WI38 (cell line): Measurements from ENCODE around the gene HRK.

ENCODE experiments used
- H3K4me3 ChIP-seq: 2 replicates; pipeline ENCODE4 v1.5.1; 2011; ENCODE audit warnings: low read depth, mild to moderate bottlenecking, control low read depth, low read length
- TF ChIP-seq, protein P1 (sequence below): IDR thresholded peaks from 2 replicates; pipeline ENCODE4 v1.5.1; 2012; ENCODE audit warnings: low read depth, mild to moderate bottlenecking, control low read depth, low read length

The HRK gene

DNA sequence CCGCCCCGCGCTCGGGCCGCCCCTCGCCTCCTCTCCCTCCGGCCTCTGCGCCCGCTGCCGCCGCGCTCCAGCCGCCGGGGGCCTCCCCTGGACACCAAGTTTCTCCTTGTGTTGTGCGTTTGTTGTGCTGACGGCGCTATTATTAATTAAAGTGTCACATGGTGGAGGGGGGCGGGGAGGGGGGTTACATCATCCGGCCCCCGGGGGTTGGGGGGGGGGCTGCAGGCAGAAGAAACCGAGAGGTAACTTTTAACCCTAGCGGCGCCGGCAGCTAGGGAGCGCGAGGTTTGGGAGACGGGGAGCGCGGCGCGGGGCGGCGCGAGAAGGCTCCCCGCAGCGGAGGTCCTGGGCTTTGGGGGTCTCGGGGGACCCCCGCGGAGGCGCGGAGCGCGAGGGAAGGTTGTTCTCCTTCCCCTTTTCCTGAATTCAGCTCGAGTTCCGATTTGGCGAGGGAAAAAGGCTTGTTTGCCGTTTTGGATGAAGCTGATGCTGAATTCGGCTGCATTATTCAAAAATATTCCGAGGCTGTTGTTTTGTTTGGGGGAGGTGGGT lies at the start of gene HRK:
HRK (minus strand) TSS at position 117 of the 552 bp plus-strand sequence. CDS start 134 bp downstream, outside the sequence.
- H3K4me3 ChIP-seq: no peak within 1 kb of the TSS
- TF ChIP-seq, protein P1, sequence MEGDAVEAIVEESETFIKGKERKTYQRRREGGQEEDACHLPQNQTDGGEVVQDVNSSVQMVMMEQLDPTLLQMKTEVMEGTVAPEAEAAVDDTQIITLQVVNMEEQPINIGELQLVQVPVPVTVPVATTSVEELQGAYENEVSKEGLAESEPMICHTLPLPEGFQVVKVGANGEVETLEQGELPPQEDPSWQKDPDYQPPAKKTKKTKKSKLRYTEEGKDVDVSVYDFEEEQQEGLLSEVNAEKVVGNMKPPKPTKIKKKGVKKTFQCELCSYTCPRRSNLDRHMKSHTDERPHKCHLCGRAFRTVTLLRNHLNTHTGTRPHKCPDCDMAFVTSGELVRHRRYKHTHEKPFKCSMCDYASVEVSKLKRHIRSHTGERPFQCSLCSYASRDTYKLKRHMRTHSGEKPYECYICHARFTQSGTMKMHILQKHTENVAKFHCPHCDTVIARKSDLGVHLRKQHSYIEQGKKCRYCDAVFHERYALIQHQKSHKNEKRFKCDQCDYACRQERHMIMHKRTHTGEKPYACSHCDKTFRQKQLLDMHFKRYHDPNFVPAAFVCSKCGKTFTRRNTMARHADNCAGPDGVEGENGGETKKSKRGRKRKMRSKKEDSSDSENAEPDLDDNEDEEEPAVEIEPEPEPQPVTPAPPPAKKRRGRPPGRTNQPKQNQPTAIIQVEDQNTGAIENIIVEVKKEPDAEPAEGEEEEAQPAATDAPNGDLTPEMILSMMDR: no peak

DNA sequence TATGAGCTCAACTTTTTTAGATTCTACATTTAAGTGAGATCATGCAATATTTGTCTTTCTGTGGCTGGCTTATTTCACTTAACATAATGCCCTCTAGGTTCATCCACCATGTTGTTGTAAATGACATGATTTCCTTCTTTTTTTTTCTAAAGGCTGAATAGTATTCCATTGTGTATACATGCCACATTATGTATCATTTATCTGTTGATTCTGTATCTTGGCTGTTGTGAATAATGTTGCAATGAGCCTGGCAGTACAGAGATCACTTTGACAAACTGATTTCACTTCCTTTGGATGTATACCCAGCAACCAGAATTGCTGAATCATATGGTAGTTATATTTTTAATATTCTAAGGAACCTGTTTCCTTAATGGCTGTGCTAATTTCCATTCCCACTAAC lies 48.6 kb upstream of the HRK start:
- no peak overlapping the region for H3K4me3 ChIP-seq
- TF ChIP-seq, protein P1: no peak

DNA sequence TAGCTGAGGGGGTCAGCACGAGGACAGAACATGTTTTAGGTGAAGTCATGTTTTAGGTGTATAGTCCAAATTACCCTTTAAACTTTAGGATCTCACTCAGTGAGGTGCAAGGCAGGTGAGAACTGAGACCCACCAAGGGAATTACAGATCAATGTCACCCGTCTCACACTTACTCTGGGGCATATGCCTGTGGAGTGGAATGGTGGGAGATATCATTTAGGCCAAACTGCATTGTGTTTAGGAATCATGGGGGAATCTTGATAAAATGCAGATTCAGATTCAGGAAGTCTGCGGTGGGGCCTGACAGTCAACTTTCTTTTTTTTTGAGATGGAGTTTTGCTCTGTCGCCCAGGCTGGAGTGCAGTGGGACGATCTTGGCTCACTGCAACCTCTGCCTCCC lies 47.3 kb upstream of the HRK start:
- TF ChIP-seq, protein P1: no peak
- H3K4me3 ChIP-seq: no peak overlapping the region

DNA sequence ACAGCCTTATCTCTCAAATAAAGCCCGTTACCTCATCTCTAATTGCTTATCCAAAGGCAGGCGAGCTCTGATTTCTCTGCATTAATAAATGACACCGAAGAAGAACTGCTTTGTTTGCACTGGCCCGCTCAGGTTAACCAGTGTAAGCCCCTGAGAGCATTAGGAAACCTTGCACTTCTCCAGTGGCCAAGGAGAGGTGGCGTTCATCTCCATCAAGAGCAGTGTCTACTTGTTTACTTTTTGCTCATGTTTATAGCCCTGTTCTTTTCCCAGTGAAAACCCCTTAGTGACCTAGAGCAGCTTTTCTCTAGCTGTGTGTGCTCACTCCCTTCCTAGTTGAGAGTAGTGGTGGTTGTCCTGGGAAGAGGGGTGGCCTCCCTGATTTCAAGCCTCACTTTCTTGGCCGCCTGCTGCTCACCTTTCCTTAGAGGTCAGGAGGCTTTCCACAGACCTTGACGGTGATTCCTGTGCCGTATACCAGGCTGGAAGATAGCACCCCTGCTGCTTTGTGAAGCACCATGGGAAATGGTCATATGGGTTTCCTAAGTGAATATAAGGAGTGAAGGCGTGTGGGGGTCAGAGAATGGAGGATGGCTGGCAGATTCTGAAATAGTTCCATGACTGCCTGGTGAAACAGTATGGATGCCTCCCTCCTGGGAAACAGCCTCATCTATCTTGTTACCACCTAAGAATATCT lies 46.2 kb upstream of the HRK start:
- TF ChIP-seq, protein P1: no peak

DNA sequence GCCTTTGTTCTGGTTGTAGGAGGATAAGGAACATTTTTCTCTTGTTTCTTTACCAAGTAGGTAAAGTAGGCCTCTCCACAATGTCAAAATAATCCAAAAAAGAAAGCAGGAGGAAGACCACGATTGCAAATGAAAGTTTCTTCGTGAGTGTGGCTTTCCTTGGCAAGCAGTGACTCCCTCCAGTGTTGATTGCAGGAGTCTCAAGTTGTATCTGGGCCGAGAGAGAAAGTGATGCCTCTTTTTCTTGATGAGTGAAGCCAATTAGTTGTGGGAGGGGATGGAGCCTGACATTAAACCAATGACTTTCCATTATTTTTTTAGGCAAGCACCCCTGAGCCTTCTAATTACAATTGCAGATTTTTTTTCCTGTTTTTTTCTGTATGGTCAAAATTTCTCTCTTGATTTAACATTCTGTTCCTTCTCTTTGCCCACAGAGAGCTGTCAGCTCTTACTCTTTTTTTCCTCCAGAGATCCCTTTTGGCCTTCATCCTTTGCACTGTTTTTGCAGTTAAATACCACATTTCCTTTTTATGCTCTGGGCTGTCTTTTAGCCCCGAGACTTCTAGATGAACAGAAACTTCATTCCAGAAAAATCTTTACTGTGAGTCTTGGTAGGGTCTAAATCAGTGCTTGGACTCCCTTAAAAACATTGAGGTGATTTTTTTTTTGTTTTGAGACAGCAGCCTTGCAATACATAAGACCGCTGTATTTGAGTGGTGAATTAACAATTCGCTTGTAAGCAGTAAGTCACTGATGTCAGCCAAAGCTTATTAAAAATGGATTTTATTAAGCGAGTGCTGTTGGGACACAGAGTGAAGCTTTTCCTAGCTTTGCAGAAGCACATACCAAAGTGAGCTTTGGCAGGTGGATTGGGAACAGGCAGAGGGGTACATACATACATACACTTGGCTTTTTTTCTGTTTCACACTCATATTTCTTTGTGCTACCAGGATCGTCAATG lies 45.3 kb upstream of the HRK start:
- no peak overlapping the region for H3K4me3 ChIP-seq

More for the DNA sequence above, 46.2 kb upstream of the HRK start:
- H3K4me3 ChIP-seq: no peak overlapping the region

DNA sequence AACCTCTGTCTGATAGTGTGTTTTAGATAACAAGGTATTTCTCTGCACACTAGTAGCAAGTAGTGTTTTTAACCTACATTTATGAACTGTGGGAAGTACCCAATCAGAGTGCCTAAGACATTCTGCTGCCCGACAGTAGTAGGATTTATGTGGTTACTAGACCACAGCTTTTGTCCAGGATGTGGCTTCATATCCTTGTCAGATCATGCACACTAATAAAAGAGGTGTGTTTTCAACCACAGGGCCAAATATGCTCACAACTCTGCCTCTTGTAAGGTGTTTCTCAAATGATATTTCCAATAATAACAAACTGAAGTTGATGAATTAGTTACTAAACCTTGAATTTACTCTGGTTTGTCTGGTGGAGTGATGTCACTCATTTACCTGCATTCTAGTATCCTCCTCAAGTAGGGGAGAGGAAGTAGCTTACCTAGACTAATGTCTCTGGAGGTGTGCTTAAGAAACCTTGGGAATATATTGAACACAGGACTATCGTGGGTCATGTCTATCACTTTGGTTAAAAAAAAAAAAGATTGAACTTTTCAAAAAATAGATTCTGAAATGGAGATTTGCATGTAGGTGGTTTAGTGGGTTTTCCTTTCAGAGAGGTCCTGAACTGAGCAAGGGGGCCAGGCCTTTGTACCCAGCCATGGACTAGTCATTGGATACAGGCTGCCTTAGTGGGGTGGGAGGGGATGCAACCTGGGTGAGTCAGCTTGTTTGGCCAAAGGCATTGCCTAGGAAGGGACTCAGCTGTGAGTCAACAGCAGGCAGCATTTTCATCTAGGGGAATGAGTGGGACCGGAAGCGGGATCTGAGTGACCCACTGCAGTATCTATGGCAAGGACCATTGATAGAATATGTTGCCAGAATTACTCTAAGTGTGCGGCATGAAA lies 43.6 kb upstream of the HRK start:
- no peak overlapping the region for H3K4me3 ChIP-seq
- TF ChIP-seq, protein P1: no peak

More for the DNA sequence above, 45.3 kb upstream of the HRK start:
- TF ChIP-seq, protein P1: no peak
